ENCODE measurements around the gene DIO1. TPM values are rescaled to one million over a fixed set of nuclear protein-coding genes. Genes with fewer than 3 reads are reported as not detected.
A peak's percentile ranks its signal among the peaks of the same experiment; 100 is the strongest.

Gene DIO1
- total RNA-seq, 1 experiment from 2014 or later, result not detected

DNA sequence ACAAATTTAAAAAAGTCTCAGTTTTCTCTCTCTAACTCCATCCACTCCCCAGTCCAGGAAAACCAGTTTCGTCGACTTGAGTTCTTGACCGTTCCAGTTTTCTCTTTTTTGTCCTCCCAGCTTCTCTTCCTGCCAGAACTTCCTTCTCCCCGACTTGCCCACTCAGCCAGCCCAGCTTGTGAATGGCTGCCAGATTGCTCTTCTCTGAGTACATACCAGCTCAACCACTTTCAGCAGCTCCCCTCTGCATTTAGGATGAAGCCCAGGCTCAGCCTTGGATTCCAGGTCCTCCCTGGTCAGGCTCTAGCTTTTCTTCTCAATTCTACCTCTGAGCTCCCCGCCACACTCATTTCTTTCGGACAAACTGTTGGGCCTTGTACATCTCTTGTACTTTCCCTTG lies 1.4 kb downstream of the DIO1 start:
- ATAC-seq (no peak), DNase-seq (ENCODE audit: low spot score) (no peak)
- no peaks in the 10 kb centered on the region for H3K36me3 Mint-ChIP-seq
- H3K4me1 Mint-ChIP-seq, result peaks cover 4% of the 10 kb centered on the region
- ChIA-PET POLR2A (no interaction called here), CTCF (interaction anchor here (0.8 kb wide), 2 partner anchors 17 to 35 kb away, joined by 3 read pairs; no protein-coding TSS in a partner anchor)
- TF ChIP-seq, protein P1, sequence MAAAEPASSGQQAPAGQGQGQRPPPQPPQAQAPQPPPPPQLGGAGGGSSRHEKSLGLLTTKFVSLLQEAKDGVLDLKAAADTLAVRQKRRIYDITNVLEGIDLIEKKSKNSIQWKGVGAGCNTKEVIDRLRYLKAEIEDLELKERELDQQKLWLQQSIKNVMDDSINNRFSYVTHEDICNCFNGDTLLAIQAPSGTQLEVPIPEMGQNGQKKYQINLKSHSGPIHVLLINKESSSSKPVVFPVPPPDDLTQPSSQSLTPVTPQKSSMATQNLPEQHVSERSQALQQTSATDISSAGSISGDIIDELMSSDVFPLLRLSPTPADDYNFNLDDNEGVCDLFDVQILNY (CRISPR knock-in tag; IDR thresholded peaks at IDR 0.05), result no peak
- no peak for TF ChIP-seq GABPB1 (CRISPR knock-in tag; IDR thresholded peaks at IDR 0.05)
- TF ChIP-seq, protein P2, sequence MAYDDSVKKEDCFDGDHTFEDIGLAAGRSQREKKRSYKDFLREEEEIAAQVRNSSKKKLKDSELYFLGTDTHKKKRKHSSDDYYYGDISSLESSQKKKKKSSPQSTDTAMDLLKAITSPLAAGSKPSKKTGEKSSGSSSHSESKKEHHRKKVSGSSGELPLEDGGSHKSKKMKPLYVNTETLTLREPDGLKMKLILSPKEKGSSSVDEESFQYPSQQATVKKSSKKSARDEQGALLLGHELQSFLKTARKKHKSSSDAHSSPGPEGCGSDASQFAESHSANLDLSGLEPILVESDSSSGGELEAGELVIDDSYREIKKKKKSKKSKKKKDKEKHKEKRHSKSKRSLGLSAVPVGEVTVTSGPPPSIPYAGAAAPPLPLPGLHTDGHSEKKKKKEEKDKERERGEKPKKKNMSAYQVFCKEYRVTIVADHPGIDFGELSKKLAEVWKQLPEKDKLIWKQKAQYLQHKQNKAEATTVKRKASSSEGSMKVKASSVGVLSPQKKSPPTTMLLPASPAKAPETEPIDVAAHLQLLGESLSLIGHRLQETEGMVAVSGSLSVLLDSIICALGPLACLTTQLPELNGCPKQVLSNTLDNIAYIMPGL (CRISPR knock-in tag; IDR thresholded peaks at IDR 0.05), result no peak
- TF ChIP-seq ZNF219 (CRISPR knock-in tag; IDR thresholded peaks at IDR 0.05; ENCODE audit: borderline replicate concordance), result no peak
- TF ChIP-seq NR1H2 (CRISPR knock-in tag; IDR thresholded peaks at IDR 0.05), result no peak
- TF ChIP-seq STAT6 (CRISPR knock-in tag; conservative IDR thresholded peaks at IDR 0.05; ENCODE audit: low read depth), result no peak
- TF ChIP-seq GTF2I (CRISPR knock-in tag; conservative IDR thresholded peaks at IDR 0.05), result no peak
- TF ChIP-seq NR3C1 (CRISPR knock-in tag; conservative IDR thresholded peaks at IDR 0.05; ENCODE audit: low read depth), result no peak
- no peak for TF ChIP-seq CREB1 (CRISPR knock-in tag; IDR thresholded peaks at IDR 0.05)
- TF ChIP-seq, protein P3, sequence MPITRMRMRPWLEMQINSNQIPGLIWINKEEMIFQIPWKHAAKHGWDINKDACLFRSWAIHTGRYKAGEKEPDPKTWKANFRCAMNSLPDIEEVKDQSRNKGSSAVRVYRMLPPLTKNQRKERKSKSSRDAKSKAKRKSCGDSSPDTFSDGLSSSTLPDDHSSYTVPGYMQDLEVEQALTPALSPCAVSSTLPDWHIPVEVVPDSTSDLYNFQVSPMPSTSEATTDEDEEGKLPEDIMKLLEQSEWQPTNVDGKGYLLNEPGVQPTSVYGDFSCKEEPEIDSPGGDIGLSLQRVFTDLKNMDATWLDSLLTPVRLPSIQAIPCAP (CRISPR knock-in tag; IDR thresholded peaks at IDR 0.05), result no peak
- no peak for TF ChIP-seq EMX1 (CRISPR knock-in tag; IDR thresholded peaks at IDR 0.05)
- TF ChIP-seq, protein P4, sequence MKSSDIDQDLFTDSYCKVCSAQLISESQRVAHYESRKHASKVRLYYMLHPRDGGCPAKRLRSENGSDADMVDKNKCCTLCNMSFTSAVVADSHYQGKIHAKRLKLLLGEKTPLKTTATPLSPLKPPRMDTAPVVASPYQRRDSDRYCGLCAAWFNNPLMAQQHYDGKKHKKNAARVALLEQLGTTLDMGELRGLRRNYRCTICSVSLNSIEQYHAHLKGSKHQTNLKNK (CRISPR knock-in tag; IDR thresholded peaks at IDR 0.05), result no peak
- TF ChIP-seq, protein P5, sequence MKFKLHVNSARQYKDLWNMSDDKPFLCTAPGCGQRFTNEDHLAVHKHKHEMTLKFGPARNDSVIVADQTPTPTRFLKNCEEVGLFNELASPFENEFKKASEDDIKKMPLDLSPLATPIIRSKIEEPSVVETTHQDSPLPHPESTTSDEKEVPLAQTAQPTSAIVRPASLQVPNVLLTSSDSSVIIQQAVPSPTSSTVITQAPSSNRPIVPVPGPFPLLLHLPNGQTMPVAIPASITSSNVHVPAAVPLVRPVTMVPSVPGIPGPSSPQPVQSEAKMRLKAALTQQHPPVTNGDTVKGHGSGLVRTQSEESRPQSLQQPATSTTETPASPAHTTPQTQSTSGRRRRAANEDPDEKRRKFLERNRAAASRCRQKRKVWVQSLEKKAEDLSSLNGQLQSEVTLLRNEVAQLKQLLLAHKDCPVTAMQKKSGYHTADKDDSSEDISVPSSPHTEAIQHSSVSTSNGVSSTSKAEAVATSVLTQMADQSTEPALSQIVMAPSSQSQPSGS (CRISPR knock-in tag; IDR thresholded peaks at IDR 0.05; ENCODE audit: borderline replicate concordance, low read depth), result no peak
- no peak for TF ChIP-seq TEAD1 (CRISPR knock-in tag; IDR thresholded peaks at IDR 0.05)
- no peak for TF ChIP-seq MYBL2 (CRISPR knock-in tag; IDR thresholded peaks at IDR 0.05)
- no peaks in the 10 kb centered on the region for H3K9me3 Mint-ChIP-seq
- H3K4me3 Mint-ChIP-seq, result no peak overlapping the region
- H3K27me3 Mint-ChIP-seq (ENCODE audit: low read depth), result peaks cover 19% of the 10 kb centered on the region
- H3K27ac Mint-ChIP-seq, result no peak overlapping the region

- peaks cover 10% of the 10 kb centered on the region for H3K27me3 Mint-ChIP-seq (ENCODE audit: low read depth)
Measured at GRCh38 chr1:53896635-53897229, 2.7 kb downstream of the DIO1 start.

More at GRCh38 chr1:53896635-53897229, 2.7 kb downstream of the DIO1 start:
- ATAC-seq, result no peak
- ChIA-PET POLR2A (no interaction called here), CTCF (interaction anchor here (0.6 kb wide), 1 partner anchor 26 kb away, joined by 5 read pairs; no protein-coding TSS in a partner anchor)
- Mint-ChIP-seq H3K9me3 (no peaks in the 10 kb centered on the region), H3K4me1 (no peaks in the 10 kb centered on the region), H3K4me3 (no peak overlapping the region), H3K27ac (no peak overlapping the region), H3K36me3 (no peaks in the 10 kb centered on the region)
- no peak for DNase-seq (ENCODE audit: low spot score)
- TF ChIP-seq GTF2I (CRISPR knock-in tag; conservative IDR thresholded peaks at IDR 0.05), result no peak
- TF ChIP-seq GABPB1 (CRISPR knock-in tag; IDR thresholded peaks at IDR 0.05), result peak; percentile 34; the same call in 1 of the 2 replicates
